ENCODE data around the gene UBR4.
A peak's percentile ranks its signal among the peaks of the same experiment; 100 is the strongest.

UBR4 gene

DNA sequence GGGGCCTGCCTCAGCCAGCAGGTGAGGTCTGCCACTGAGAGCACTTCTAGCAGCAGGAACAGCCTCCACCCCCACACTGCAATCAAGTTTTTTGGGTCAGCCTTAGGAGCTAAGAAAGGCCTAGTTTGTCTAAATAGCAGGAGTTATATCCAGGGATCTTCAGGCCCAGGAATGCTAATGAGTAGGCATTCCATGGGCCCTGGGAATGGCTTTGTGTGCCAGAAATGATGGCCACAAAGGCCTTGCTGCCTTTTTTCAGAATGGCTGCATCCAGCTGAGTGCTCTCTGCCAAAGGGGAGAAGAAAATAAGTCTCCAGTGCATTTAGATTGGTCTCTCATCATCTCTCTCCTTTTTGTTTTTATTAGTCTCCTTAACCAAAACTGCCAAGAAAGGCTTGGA, 44.4 kb upstream of the UBR4 start:
- TF ChIP-seq EP300 (IDR thresholded peaks at IDR 0.05; ENCODE audit: borderline replicate concordance) = no peak
- no peak for TF ChIP-seq CEBPB (IDR thresholded peaks at IDR 0.05)
- no peak for TF ChIP-seq RAD21 (IDR thresholded peaks at IDR 0.05; ENCODE audit: low read depth)
- TF ChIP-seq TCF12 (IDR thresholded peaks at IDR 0.05; ENCODE audit: low read depth) = no peak
- no peak for TF ChIP-seq CREB1 (IDR thresholded peaks at IDR 0.05; ENCODE audit: low read depth)
- no peak for TF ChIP-seq NFIC (IDR thresholded peaks at IDR 0.05)
- no peak for TF ChIP-seq FOXM1 (IDR thresholded peaks at IDR 0.05; ENCODE audit: borderline replicate concordance, low read depth)
- TF ChIP-seq EGR1 (IDR thresholded peaks at IDR 0.05) = no peak
- TF ChIP-seq TAF1 (IDR thresholded peaks at IDR 0.05; ENCODE audit: low read depth) = no peak

DNA sequence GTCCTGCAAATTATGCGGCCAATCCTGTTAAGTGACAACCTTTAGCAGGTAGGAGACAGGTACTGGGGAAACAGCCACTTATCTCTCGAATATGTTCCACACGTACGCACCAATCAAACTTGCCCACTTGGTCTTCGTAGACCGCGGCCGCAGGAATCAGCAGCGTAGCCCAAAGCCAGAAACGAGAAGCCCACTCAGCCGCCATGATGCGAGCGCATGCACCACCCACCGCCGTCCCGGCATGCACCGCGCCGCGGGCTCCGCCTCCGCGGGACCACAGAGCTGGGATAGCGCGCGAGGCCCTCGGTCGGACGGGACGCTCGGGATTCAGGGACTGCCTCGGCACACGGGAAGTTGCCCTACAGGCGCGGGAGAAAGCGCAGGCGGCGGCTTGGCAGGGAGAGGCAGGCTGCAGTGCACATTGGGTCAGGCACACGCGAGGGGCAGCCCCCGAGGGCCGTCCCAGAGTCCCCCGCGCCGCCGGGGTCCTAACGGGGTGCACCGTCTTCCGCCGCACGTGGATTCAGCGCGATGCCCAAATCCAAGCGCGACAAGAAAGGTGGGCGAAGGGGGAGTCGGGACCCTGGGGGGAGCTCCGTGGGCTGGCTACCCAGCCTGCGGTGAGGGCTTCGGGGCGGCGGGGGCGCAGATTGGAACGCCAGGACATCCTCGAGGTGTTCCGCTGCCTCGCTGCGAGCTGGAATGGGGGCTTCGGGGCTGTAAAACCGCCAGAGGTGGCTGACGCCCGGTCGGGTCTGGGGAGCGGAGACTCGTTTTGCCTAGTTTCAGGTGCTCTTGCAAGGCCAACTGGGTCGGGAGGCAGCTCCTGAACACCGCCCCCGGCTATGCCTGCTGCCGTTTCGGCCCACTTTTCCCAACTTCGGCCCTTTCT, 41.5 kb upstream of the UBR4 start, which contains the start of the genes EMC1 and MRTO4:
EMC1 (minus strand) TSS at position 220 of the 892 bp plus-strand sequence; CDS start at position 205, 15 bp downstream.
MRTO4 (plus strand) TSS at position 501 of the 892 bp plus-strand sequence; CDS start at position 532, 31 bp downstream.
- no peak for TF ChIP-seq EP300 (IDR thresholded peaks at IDR 0.05; ENCODE audit: borderline replicate concordance)
- peak; percentile 66; the same call in 1 of the 2 replicates for TF ChIP-seq EGR1 (IDR thresholded peaks at IDR 0.05)
- no peak for TF ChIP-seq FOXM1 (IDR thresholded peaks at IDR 0.05; ENCODE audit: borderline replicate concordance, low read depth)
- TF ChIP-seq, protein P1, sequence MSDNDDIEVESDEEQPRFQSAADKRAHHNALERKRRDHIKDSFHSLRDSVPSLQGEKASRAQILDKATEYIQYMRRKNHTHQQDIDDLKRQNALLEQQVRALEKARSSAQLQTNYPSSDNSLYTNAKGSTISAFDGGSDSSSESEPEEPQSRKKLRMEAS (IDR thresholded peaks at IDR 0.05) = peak; percentile 98
- peak; percentile 53 for TF ChIP-seq TCF12 (IDR thresholded peaks at IDR 0.05; ENCODE audit: low read depth)
- 0 out of 2 replicates have a peak, but pooled peaks have one; percentile 6 for TF ChIP-seq NFIC (IDR thresholded peaks at IDR 0.05)
- TF ChIP-seq TAF1 (IDR thresholded peaks at IDR 0.05; ENCODE audit: low read depth) = peak; percentile 95
- TF ChIP-seq, protein P2, sequence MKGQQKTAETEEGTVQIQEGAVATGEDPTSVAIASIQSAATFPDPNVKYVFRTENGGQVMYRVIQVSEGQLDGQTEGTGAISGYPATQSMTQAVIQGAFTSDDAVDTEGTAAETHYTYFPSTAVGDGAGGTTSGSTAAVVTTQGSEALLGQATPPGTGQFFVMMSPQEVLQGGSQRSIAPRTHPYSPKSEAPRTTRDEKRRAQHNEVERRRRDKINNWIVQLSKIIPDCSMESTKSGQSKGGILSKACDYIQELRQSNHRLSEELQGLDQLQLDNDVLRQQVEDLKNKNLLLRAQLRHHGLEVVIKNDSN (IDR thresholded peaks at IDR 0.05) = peak; percentile 60; the same call in 1 of the 2 replicates
- peak; percentile 97 for TF ChIP-seq YY1 (IDR thresholded peaks at IDR 0.05; ENCODE audit: low read depth)
- TF ChIP-seq, protein P3, sequence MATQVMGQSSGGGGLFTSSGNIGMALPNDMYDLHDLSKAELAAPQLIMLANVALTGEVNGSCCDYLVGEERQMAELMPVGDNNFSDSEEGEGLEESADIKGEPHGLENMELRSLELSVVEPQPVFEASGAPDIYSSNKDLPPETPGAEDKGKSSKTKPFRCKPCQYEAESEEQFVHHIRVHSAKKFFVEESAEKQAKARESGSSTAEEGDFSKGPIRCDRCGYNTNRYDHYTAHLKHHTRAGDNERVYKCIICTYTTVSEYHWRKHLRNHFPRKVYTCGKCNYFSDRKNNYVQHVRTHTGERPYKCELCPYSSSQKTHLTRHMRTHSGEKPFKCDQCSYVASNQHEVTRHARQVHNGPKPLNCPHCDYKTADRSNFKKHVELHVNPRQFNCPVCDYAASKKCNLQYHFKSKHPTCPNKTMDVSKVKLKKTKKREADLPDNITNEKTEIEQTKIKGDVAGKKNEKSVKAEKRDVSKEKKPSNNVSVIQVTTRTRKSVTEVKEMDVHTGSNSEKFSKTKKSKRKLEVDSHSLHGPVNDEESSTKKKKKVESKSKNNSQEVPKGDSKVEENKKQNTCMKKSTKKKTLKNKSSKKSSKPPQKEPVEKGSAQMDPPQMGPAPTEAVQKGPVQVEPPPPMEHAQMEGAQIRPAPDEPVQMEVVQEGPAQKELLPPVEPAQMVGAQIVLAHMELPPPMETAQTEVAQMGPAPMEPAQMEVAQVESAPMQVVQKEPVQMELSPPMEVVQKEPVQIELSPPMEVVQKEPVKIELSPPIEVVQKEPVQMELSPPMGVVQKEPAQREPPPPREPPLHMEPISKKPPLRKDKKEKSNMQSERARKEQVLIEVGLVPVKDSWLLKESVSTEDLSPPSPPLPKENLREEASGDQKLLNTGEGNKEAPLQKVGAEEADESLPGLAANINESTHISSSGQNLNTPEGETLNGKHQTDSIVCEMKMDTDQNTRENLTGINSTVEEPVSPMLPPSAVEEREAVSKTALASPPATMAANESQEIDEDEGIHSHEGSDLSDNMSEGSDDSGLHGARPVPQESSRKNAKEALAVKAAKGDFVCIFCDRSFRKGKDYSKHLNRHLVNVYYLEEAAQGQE (IDR thresholded peaks at IDR 0.05; ENCODE audit: low read depth) = no peak
- 0 out of 2 replicates have a peak, but pooled peaks have one; percentile 18 for TF ChIP-seq TEAD4 (IDR thresholded peaks at IDR 0.05)

DNA sequence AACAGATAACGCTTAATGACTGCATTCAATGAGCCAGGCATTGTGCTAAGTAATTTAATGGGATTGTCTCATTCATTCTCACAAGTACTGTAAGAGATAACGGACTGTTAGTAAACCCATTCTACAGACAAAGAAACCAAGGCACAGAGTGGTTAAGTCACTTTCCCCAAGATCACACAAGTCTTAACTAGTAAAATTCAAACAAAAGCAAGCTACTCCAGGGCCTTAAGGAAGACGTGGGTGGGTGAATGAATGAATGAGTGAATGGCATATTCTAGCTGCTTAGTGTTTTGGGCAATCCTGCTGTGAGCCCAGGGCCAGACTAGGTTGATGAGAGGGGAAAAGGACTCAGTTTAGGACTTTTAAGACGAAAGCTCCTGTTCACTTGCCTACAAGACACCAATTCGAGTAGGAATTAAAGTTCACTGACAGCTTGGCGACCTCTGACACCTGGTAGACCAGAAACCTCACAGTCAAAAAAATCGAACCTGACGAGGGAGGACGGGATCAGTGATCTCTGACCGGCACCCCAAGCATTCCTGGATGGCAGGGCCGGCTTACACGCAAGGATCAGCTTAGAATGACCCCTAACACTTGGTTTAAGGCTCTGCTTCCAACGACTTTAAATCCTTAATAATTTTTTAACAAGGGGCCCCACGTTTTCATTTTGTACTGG, 40.7 kb upstream of the UBR4 start:
- TF ChIP-seq CREB1 (IDR thresholded peaks at IDR 0.05; ENCODE audit: low read depth) (no peak), FOXM1 (IDR thresholded peaks at IDR 0.05; ENCODE audit: borderline replicate concordance, low read depth) (no peak), EGR1 (IDR thresholded peaks at IDR 0.05) (no peak), NFIC (IDR thresholded peaks at IDR 0.05) (no peak), TAF1 (IDR thresholded peaks at IDR 0.05; ENCODE audit: low read depth) (no peak), YY1 (IDR thresholded peaks at IDR 0.05; ENCODE audit: low read depth) (no peak), RAD21 (IDR thresholded peaks at IDR 0.05; ENCODE audit: low read depth) (no peak), EP300 (IDR thresholded peaks at IDR 0.05; ENCODE audit: borderline replicate concordance) (no peak), TEAD4 (IDR thresholded peaks at IDR 0.05) (no peak), ZBTB7A (IDR thresholded peaks at IDR 0.05; ENCODE audit: low read depth) (no peak), CEBPB (IDR thresholded peaks at IDR 0.05) (no peak)
- TF ChIP-seq, protein P3 (IDR thresholded peaks at IDR 0.05; ENCODE audit: low read depth) = no peak
- TF ChIP-seq, protein P1 (IDR thresholded peaks at IDR 0.05) = no peak
- TF ChIP-seq, protein P2 (IDR thresholded peaks at IDR 0.05) = no peak

DNA sequence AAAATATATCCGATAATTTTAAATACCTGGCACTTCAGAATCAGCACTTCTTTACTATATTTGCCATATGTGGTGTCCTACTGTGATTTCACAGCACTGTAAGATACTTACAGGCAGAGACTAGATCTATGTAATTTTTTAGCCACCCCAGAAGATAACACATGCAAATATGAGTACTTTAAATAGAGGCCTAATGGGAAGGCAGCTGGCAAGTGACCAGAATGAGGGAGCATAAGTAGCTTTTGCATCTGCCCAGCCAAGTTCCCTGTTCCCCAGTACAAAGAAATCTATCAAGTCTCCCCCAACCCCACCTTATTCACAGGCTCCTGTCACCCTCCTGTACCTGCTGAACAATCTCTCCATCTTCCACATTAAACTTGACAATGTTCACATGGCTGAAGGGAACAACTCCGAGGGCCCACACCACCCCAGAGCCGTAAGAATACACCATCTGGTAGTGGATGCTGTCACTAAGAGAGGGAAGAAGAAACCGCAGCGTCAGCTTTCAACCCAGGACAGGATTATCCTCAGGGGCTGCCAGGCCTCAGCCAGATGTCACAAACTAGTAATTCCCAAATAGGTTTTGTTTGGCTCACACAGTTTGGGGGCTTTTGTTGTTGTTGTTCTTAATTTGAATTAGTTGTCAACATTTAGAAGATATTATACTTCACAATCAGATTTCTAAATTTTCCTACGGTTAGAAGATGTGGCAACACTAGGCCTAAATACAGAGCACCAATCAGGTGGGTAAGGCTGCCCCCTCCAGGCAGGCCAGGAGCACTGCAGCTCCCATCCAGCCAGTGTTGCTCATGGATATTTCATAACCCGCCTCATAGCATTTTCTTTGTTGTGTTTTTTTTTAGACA, 30.8 kb upstream of the UBR4 start:
- TF ChIP-seq NFIC (IDR thresholded peaks at IDR 0.05) = no peak
- no peak for TF ChIP-seq TCF12 (IDR thresholded peaks at IDR 0.05; ENCODE audit: low read depth)
- peak; percentile 46 for TF ChIP-seq RAD21 (IDR thresholded peaks at IDR 0.05; ENCODE audit: low read depth)
- TF ChIP-seq CEBPB (IDR thresholded peaks at IDR 0.05) = 0 out of 2 replicates have a peak, but pooled peaks have one; percentile 35
- no peak for TF ChIP-seq TAF1 (IDR thresholded peaks at IDR 0.05; ENCODE audit: low read depth)
- TF ChIP-seq, protein P3 (IDR thresholded peaks at IDR 0.05; ENCODE audit: low read depth) = no peak
- no peak for TF ChIP-seq TEAD4 (IDR thresholded peaks at IDR 0.05)
